ENCODE results near the gene SCAMP2.

DNA sequence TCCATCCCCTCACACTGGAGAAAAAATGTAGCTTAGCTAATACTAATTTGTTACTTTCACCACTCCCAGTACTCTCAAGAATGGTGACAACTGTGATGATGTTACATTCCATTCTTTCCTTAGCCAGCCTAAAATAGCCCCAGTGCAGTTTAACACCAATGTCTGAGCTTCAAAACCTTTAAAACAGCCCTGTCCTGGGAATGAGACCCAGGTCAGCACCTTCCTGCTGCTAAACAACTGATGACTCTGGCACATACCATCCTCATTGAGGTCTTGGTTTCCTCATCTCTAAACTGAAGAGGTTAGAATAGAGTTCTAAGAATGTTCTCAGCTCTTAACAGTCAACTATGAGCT, 3.8 kb downstream of the SCAMP2 start:
- TF ChIP-seq CTCF (IDR thresholded peaks at IDR 0.05; ENCODE audit: low read depth, low read length, missing input control) (no peak), SP1 (IDR thresholded peaks at IDR 0.05) (no peak)

Measured in liver (tissue), 3 donors.